GM18519 (cell line): Measurements from ENCODE around the gene FUT3.
"Not testable (repeated sequence)": the region's sequence is repeated elsewhere in the genome, so short reads cannot be mapped to it uniquely, and the experiment has no call there.

Source experiments
- ATAC-seq: cut with Tn5 transposase; IDR thresholded peaks from one replicate; pipeline ENCODE4 v1.9.1; 2021; ENCODE audit warnings: mild to moderate bottlenecking, moderate library complexity; ENCODE audit not compliant: unreplicated experiment, low FRiP score

FUT3 gene

GRCh38 chr19:5882421-5882968, 31.2 kb upstream of the FUT3 start:
- ATAC-seq: no peak

- ATAC-seq: no peak
Observed at GRCh38 chr19:5881543-5882299, 30.5 kb upstream of the FUT3 start.

GRCh38 chr19:5880604-5881078, 29.4 kb upstream of the FUT3 start:
- ATAC-seq: no peak

DNA sequence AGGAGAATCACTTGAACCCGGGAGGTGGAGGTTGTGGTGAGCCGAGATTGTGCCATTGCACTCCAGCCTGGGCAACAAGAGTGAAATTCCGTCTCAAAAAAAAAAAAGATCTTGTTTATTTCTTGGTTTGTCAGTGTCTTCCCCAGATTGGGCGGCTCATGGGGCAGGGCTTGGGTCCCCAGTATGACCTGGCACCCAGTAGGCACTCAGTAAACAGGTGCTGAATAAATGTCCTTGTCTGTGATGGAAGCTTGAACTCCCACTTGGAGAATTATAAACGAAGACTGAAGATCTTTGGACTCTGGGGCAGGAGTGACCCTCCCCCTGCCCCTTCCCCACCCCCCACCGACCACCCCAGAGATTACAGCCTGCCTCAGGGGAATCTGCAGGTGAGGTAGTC, 28.9 kb upstream of the FUT3 start:
- no peak for ATAC-seq

GRCh38 chr19:5877882-5878281, 26.6 kb upstream of the FUT3 start:
- ATAC-seq: no peak

GRCh38 chr19:5877427-5877826, 26.2 kb upstream of the FUT3 start:
- no peak for ATAC-seq

GRCh38 chr19:5874496-5874895, 23.2 kb upstream of the FUT3 start:
- ATAC-seq: not testable (repeated sequence)

DNA sequence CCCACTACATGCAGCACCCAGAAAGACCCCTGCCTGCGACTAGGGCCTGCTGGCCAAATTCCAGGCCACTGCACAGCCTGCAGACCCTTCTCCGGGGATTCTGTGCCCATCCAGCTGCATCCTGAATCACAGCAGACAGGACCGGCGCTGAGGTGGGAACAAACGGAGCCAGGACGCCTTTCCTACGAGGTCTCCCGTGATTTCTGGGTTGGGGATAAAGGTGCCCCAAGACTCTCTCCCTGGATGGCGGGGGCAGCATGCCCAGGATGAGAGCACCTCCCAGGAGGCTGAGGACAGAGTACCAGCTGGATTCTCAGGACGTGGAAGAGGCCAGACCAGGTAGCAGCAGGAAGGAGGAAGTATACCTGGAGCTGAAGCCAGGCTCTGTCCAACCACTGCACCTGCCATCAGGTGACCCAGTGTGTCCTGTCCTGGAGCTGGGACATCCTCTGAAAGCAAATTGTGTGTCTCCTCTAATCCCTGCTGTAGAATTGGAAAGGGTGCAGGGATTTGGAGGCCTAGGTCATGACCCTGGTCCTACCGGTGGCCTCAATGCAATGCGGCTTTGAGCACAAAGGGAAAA, 22.5 kb upstream of the FUT3 start:
- no peak for ATAC-seq

GRCh38 chr19:5870986-5871394, 19.7 kb upstream of the FUT3 start:
- ATAC-seq: no peak

DNA sequence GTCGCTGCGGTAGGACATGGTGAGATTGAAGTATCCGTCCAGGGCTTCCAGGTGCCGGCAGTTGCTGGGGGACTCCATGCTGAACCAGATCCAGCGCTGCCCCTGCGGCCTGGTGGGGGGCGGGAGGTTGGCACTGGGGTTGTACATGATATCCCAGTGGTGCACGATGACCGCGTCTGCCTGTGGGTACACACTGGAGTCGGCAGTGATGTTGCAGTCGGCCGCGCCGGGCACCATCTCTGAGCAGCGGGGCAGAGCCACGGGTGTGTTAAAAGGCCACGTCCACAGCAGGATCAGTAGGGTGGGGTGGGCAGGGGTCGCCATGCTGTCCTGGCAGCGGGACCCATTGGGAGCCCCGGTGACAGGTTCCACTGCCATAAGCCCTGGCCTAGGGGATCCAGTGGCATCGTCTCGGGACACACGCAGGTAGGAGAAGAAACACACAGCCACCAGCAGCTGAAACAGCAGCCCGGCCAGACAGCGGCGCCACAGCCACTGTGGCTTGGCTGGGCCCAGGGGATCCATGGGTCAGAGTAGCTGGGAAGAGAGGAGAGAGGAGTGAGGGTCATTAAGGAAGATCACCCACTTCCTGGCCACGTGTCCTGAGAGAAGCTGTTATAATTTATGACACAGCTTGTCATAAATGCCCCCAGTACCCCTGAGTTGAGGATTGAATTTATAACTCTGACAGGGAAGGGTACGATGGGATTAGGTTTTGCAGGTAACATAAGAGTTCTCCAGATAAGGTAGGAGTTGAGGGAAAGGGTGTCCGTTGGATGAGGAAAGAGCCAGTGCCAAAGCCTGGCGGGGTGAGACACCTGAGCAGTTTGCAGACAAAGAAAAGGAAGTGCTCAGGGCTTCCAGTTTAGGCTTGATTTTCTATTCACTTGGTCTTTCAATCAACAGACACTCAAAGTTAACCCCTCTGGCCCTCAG, 16.2 kb upstream of the FUT3 start:
- no peak for ATAC-seq

DNA sequence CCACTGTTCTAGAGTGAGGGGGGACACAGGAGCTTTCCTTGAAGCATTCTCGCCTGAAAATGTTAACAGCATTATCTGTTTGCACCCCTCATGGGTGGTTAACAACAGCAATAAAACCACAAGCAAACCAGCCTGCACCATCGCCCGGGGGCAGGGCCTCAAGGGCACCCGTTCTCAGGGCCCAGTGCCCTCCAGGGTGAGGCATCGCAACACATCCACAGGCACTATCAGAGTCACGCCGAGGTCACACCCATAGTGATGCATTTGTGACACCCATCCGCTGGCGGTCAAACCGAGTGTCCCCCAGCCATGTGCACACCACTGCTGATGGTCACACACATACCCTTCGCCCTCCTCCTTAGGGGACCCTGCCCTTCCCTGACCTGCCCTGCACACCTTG, 14.5 kb upstream of the FUT3 start:
- no peak for ATAC-seq

- no peak for ATAC-seq
Observed at GRCh38 chr19:5864725-5865486, 13.7 kb upstream of the FUT3 start.

DNA sequence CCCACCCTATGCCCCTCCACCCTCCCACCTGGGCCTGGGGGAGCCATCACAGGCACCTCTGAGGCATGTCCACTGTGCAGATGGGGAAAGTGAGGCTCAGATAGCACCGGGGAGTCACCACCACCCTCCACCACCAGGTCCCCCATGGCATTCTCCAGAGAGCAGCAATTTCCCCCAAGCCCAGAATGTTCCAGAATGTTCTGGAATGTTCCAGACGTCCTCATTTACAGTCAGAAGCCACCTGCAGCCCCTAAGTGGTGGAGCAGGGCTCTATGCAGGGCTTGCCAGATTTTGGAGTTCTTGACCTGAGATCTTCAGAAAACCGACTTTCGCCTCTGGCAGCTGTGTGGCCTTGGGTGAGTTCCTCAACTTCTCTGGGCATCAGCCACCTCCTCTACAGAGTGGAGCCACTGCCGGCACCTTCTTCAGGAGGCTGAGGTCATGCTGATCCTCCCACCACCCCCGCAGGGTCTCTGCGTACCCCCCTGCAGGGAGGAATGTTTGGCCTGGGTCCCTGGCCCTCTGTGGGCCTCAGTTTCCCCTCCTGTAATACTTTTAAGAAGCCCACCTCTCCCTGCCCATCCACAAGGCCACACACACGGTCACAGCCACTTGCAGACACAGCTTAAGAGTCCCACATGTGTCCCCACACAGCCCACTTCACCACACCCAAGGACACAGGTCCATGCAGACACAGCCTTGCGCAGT, 12.9 kb upstream of the FUT3 start:
- ATAC-seq: no peak

DNA sequence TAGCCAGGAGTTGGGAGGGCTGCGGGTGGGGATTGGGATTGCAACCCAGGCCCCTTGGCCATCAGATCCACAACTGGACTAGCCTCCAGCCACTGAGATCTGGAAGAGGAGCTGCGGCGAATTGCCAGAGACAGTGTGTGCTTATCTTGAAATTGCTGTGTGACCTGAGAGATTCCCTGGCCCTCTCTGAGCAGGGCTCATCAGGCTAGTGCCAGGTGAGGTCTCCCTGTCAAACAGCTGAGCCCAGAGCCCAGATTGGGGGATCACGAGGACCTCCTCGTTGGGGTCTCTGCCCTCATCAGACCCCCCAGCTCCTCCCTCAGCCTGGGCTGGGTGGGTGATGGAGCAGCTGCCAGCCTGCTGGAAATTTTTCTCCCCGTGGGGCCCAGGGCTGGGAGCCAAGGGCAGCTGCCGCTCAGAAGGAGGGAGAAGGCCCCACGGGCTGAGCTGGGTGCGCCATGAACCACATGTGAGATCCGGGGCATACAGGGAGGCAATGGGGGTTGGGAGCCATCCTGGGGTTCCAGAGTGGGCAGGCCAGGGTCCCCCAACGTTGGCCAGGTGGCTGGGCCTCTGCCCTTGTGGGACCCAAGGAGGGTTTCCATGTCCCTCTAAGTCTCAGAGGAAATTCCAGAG, 11.9 kb upstream of the FUT3 start:
- ATAC-seq: no peak

DNA sequence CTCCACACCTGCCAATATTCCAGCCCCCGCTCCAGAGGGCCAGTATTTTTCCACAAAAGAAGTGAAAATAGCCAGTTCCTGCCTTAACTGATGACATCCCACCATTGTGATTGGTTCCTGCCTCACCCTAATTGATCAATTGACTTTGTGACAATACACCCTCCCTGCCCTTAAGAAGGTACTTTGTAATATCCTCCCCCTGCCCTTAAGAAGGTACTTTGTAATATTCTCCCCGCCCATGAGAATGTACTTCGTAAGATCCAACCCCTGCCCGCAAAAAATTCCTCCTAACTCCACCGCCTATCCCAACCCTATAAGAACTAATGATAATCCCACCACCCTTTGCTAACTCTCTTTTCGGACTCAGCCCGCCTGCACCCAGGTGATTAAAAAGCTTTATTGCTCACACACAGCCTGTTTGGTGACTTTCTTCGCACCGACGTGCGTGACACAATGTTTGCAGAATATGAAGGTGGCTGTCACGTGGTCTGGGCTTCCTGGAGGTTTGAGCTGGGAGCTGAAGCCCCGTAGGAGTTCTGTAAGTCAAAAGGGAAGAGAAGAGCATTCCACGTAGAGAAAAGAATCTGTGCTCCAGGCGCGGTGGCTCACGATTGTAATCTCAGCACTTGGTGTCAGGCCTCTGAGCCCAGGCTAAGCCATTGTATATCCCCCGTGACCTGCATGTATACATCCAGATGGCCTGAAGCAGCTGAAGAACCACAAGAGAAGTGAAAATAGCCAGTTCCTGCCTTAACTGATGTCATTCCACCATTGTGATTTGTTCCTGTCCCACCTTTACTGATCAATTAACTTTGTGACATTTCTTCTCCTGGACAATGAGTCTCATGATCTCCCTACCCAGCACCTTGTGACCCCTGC, 6.2 kb upstream of the FUT3 start:
- no peak for ATAC-seq

GRCh38 chr19:5855151-5855550, 3.9 kb upstream of the FUT3 start:
- ATAC-seq: not testable (repeated sequence)

- ATAC-seq: not testable (repeated sequence)
Observed at GRCh38 chr19:5854121-5854520, 2.9 kb upstream of the FUT3 start.

DNA sequence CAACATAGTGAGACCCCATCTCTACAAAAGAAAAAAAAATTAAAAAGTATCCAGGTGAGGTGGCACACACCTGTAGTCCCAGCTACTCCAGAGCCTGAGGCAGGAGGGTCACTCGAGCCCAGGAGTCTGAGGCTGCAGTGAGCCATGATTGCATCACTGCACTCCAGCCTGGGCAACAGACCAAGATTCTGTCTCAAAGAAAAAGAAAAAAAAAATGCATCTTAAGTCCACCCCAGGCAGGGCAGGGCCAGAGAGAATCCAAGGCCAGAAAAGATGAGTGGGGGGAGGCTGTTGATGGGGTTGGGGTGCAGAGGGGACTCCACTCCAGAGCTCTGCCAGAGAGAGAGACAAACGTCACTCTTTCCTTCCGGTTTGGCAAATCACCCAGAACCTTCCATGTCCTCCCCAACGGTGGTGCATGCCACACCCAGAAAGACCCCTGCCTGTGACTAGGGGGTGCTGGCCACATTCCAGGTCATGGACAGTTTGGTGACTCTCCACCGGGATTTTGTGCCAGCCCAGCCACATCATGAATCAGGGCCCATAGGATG, 431 bp downstream of the FUT3 start:
- no peak for ATAC-seq
